DMS153 (cell line): Measurements from ENCODE around the gene ADI1.
A peak's percentile ranks its signal among the peaks of the same experiment; 100 is the strongest.
"Not testable (repeated sequence)": the region's sequence is repeated elsewhere in the genome, so short reads cannot be mapped to it uniquely, and the experiment has no call there.

Source experiments
- DNase-seq: peaks from one replicate; lab custom pipeline; 2025; lab: John Stamatoyannopoulos, UW

Gene ADI1

DNA sequence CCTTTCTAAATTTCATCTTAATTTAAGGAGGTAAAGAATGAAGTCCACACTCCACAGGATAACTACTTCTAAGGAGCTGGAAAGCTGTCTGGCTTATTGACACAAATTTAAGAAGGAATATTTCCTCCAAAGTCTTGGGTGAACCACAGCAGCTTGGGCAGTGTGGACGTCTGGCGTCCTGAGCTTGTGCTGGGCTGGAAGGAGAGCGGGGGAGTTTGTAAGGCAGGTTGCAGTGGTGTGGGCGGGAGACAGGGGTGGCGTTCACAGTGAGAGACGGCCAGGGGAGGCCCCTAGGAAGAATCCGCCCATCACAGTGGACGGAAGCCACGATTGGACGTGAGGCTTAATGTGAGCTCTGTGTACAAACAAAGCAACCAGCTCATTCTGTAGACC, 25.7 kb downstream of the ADI1 start:
- DNase-seq: no peak

DNA sequence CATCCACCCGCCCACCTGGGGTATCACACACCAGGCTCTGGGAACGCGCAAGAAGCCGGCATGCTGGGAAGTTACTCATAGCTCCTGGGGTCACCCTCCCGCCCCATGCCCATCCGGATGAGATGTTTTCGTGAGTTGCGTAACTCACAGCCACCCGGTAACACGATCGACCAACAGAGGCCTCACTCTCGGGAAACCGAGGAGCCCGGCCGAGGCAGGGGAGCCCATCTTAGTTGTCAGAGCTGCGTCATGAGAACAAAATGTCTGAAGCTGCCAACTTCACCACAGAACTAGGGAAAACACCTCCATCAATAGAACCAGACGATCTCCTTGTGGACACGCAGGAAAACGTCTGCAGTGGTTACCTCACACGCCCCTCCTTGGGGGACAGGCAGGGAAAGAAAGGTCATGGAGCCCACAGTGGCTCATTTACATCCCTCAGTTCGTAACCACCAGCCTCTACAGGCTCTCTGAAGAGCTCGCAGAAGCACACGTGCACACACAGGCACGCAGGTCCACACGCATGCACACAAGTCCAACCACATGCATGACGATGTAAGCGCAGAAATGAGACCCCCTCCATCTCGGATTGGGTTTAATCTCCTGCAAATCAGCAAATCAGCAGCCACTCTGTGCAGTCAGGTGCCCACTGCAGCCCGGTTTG, 26.2 kb downstream of the ADI1 start:
- DNase-seq: no peak

DNA sequence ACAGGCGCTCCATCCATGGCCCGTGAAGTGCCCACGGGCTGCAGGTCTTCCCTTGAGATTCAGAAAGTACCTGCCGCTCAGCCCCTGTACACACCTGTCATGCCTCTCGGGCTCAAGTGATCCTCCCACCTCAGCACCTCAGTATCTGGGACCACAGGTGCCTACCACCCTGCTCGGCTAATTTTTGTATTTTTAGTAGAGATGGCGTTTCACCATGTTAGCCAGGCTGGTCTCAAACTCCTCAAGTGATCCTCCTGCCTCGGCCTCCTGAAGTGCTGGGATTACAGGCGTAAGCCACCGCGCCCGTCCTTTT, 26.9 kb downstream of the ADI1 start:
- DNase-seq: not testable (repeated sequence)

DNA sequence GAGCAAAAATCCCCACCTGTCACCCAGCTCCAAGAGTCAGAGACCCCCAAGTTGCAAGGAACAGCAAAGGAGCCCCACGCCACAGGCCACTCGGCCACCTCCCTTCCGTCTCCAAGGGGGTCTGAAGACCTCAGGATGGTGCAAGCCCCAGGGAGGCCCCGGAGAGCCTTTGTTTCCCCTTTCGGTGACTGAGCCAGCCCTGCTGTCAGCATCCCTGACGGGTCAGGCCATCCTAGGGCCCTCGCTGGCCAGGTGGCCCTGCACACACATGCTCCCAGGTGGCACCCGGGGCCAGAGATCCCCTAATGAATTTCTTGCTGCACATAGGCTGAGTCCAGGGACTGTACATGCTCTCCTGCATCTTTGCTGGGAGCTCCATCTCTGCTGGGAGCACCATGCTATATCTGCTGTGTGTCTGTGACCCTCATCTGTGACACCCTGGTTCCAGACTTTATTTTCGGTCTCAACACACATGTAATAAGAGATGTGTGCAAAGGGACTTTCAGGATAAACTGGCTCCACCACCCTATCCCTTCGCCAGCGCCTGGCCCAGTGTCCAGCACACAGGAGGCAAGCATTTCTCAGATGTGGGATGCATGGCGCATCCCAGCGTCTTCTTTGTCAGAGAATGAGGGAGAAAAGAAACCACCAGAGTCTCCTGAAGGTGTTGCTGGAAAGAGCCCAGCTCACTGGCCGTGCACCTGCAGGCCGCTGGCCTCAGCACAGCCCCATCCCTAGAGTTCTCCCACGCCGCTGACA, 27.4 kb downstream of the ADI1 start:
- DNase-seq: no peak

DNA sequence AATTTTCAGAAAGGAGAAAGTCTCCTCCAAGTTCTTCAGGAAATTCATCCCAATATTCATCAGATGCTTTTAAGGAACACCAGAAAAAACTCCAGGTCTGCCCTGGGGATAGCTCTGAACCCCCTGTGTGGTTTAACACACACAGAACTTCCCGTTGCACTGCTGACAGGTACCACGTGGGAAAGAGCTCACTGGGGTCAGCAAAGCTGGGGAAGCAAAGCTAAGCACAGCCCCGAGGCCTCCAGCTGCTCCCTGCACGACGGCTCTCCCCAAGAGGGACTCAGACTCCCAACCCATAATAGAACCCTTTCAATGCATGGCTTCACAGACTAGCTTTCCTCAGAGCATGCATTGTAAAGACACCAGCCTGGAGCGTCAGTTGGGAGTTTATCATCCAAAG, 28.0 kb downstream of the ADI1 start:
- no peak for DNase-seq

DNA sequence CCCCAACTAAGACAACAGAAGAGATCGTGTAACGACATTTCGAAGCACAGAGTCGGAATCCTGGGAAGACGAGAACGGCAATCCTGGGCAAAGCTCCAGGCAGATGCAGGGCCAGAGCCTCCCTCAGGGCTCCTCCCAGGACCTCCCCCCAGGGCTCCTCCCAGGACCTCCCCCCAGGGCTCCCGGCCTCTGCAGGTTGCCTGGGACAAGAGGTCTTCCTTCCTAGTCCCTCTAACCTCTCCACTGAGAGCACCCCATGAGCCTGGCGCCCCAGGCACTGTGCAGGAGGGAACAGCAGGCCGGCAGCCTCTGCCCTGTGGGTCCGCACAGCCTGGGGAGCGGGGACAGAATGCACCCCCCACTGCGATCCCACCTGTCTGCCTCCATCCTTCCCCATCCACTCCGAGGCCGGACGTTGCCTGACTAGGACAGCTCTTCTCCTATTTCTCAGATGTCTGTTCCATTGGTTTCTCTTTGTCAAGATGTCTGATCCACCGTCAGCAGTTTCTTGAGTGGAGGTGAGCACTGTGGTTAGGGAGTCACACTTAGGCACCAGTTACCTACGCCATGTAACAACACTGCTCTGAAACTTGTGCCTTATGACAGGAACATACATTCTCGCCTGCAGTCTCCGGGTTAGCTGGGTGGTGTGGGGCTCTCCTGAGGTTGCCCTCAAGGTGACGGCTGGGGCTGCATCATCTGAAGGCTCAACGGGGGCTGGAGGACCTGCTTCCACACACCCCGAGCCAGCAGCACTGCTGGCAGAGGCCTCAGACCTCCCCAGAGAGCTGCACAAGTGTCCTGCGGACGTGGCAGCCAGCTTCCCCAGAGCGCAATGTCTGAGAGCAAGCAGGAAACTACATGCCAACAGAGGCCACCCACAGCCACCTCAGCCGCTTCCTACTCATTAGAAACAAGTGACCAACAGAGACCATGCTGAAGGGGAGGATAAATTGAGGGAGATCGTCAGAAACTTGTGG, 28.9 kb downstream of the ADI1 start:
- DNase-seq: no peak

DNA sequence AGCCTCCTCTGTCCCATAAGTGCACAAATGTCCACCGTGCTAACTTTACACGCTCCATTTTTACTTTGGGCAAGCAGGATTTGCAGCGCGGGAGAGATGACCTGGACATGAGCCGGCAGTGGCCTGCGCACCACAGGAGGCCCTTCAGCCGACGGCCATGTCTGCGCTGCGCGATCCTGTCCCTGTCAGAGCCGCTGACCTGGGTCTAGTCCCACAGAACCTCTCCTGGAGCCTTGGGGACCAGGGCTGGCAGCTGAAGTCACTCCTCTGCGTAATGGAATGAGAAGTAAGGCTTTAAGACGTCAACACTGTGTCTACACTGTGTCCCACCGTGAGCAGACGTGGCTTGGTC, 29.6 kb downstream of the ADI1 start:
- DNase-seq: no peak

DNA sequence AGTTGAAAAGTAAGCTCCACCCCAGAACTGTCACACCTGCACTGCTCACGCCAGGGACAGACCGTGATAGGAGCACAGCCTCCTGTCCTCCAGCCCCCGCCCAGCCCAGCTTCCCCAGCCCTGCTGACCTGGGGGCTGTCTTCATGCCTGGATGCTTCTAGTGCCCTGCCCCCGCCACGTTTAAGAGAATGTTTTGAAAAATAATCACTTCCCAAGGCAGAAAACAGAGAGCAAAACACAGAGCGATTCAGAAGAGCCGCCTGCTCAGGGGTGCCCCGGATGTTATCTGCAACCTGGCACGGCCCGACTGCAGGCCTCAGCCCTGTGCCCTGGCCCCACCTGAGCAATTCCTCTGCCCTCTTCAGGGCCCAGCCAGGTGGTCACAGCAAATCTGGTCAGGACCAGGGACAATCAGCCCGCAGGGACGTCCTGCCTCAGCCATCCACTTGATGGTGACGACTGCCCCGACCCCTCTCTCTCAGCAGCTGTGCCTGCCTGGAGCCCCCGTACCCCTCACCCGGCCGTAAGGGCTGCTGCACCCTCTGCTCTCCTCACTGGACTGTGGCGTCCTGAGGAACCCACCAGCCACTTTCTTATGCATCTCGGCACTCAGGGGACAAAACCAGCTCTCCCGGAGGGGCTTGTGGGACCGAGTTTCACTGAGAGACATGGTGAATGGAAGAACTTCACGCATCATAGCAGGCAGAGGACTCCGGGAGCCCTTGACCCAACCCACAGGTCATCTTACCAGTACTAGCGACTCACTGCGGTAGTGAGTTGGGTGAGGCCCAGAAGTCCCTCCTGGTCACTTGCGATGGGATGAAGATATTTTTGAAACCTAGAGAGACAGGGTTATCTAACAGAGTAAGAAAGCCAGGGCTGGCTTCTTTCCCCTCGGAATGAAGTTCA, 30.2 kb downstream of the ADI1 start:
- no peak for DNase-seq

DNA sequence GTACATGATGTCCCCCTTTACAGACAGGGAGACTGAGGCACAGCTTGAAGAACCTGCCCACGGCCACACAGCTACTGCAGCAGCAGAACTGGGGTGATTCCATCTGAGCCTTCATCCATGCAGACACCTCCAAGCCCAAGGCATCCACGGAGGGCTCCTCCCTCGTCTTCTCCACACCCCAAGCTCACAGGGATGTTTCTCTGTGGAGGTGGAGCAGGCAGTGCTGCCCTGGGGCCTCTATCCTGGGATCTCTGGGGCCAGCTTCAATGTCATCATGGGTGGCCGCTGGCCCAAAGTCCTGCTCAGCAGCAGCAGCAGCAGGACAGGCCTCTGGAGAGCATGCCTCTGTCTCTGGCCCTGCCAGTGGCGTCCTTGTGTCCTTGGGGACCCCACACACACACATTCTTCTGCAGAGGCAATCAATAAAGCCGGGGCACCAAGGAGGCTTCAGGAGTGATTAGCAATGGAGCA, 31.2 kb downstream of the ADI1 start:
- DNase-seq: no peak

DNA sequence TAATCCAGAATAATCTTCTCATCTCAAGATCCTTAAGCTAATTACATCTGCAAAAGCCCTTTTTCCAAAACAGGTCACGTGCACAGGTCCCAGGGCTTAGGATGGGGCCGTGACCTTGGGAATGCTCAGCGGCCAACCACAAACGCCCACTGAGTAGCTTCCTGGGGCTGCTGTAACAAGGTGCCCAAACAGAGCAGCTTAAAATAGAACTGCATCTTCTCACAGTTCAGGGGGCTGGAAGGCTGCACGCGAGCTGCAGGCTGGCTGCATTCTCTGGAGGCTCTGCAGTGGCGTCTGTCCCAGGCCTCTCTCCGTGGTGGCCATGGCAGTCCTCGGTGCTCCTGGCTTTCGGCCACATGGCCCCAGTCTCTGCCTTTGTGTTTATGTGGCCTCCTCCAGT, 31.9 kb downstream of the ADI1 start:
- no peak for DNase-seq

DNA sequence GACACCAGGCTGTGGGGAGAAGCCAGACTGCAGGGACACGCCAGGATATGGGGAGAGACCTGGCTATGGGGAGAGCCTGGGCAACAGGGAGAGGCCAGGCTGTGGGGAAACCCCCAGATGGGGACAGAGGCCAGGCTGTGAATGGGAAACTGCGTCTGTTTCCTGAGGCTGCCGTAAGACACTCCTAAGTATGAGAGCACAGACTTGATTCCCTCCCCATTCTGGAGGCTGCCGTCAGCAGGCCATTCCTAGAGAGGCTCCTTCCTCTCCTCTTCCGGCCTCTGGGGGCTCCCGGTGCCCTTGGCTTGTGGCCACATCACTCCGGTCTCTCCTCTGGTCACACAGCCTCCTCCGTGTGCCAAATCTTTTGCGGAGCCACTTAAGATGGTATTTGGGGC, 32.3 kb downstream of the ADI1 start:
- DNase-seq: no peak

DNA sequence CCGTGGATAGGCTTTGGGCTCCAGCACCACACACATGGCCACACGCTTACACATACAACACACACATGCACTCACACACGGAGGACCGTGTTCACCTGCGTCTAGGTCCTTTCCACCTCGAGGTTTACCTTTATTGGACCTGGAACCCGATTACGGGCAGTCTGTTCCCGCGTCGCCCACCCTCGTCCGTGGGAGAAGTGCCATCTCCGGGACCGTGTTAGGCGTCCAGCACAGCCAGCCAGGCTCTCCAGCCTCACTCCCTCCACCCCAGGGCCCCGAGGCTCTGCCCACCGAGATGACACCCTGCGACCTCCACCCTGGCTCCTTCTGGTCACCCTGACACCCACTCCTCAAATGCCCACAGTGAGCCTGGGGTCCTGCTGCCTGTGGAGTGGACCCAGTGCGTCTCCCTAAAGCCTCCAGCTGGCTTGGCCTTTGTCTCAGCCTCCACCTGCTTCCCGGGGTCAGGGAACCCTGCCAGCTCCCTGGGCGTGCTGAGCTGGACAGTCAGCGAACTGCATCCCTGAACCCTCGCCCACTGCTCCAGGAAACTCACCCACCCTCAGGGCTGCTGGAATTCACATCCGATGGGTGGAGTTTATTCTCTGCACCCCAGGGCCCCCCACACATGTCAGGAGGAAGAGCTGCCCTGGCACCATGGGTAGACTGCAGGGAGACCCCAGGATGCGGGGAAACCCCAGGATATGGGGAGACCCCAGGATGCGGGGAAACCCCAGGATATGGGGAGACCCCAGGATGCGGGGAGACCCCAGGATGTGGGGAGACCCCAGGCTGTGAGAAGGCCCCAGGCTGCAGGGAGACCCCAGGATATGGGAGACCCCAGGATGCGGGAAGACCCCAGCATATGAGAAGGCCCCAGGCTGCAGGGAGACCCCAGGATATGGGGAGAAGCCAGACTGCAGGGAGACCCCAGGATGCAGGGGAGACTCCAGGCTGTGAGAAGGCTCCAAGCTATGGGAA, 33.0 kb downstream of the ADI1 start:
- no peak for DNase-seq

DNA sequence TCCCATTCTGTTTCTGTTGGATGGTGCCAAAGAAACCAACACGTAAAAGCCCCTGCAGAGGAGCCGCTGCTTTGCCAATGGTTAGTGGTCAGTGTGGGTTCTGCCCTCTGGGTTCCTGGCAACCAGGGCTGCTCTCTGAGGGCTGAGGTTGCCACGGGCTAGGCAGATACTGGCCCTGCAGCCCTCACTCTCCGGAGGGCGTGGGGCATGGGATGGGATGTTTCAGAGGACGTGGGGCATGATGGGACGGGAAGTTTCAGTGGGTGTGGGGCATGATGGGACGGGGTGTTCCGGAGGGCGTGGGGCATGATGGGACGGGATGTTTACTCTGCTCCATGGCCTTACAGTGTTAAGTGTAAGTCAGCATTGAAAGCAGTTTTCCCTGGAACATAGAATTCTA, 34.2 kb downstream of the ADI1 start:
- DNase-seq: no peak

DNA sequence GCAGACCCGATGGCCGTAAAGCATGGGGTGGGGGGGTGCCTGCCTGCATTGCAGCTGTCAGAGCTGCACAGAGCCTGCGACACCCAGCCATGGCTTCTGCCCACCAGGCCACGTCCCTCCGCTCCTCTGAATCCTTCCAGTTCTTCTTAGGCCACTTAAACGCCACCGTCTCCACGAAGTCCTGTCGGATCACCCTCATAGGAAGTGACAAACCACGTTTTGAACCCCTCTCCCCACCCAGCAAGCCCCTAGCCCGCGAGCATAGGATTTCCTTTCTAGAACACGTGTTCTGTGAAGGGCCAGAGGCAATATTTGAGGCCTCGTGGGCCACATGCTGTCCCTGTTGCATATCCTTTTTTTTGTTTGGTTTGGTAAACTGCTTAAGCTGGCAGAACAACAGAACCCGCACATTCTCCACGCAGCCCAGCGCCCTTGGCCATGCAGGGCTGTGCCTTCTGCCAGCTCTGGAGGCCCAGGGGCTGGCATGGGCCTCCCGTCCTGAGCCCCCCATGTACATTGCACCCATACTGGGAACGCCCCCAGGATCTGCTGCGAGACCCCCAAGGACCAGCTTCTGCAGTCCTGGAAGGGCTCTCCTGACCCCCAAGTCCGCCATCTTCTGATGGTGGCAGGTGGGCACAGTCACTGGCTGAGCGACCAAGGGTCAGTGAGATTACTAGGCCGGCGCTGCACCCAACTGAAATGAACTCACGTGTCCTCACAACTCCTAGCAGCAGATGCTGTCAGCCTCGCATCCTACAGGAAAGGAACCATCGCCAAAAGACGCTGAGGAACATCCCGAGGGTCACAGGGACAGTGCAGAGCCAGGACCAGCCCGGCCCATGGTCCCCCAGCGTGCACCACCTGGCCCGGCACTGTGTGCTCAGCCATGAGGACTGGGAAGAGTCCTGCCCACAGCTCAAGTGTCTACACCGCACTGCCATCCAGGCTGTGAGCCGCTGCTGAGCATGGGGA, 35.1 kb downstream of the ADI1 start:
- no peak for DNase-seq

DNA sequence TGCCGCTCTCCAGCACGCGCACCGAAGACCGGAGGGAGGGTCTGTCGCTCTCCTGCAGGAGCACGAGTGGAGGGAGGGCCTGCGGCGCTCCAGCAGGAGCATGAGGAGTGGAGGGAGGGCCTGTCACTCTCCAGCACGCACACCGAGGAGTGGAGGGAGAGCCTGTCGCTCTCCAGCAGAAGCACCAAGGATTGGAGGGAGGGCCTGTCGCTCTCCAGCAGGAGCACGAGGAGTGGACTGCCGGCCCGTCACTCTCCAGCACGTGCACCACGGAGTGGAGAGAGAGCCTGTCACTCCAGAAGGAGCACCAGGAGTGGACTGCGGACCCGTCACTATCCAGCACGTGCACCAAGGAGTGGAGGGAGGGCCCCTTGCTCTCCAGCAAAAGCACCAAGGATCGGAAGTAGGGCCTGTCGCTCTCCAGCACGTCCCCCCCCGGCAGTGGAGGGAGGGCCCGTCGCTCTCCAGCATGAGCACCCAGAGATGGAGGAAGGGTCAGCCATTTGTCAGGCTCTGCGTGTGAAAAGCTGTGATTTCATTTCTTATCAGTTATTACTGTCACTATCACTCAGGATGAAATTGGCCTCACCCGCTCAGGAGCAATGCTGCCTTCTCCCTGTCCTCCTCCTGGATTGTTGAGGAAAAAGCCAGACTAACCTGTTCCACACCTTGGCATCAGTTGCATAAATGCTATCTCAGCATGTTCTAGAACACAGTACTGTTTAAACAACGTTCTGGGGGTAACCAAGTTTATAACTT, 35.9 kb downstream of the ADI1 start:
- peak; percentile 99 for DNase-seq

DNA sequence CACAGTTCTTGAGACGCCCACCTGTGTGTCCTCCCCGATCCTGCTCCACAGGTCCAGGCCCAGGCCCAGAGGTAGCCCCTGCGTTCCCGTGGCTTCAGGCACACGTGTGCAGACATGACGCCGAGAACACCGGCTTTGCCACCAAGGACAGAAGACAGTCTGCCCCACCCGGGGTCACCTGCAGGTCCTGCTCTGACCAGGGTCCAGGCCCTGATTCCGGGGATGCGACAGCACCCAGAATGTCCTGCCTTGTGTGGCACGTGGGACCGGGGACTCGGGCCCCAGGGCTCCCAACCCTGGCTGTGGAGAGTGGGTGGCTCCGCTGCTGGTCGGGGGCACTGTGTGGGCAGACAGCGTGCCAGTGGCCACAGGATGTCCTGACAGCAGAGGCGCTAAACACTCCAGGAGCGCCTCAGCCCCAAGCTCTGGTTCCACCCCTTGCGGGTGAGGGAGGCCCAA, 36.9 kb downstream of the ADI1 start:
- no peak for DNase-seq

DNA sequence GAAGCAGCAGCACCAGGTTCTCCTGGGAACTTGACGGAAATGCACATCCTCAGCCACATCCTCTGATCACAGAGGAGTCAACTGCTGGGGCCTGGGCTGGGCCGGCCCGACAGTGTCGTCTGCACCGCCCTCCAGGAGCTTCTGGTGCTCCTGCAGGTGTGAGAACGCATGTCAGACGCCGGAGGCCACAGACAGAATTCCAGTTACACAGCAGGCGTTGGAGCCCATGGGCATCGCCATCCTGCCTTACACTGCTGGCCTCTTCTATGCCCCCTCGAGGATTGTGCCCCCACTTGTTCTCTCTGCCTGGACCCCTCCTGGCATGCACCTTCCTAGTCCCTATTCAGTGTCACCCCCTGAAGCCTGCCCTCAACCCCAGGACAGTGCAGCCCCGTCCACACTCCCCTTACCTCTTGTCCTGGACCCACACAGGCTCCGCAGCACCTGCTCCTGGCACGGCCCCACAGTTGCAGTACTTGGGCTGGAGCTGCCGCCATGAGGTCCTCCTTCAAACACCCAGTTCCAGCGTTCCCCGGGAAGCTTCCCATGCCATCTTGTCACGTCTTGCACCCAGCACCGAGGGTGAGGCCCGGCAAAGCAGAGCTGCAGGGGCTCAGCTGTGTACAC, 37.5 kb downstream of the ADI1 start:
- DNase-seq: peak; percentile 39

DNA sequence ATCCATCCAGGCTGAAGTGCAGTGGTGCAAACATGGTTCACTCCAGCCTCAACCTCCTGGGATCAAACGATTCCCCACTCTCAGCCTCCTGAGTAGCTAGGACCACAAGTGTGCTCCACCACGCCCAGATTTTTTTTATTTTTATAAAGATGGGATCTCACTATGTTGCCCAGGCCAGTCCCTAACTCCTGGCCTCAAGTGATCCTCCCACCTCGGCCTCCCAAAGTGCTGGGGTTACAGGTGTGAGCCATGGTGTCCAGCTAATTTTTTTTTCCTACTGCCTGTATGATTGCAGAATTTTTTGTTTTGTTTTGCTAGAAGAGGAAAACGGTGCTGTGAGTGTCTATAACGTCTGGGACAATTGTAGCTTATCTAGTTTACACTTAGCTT, 38.3 kb downstream of the ADI1 start:
- no peak for DNase-seq
